ENCODE measurements around the gene MTA1.

DNA sequence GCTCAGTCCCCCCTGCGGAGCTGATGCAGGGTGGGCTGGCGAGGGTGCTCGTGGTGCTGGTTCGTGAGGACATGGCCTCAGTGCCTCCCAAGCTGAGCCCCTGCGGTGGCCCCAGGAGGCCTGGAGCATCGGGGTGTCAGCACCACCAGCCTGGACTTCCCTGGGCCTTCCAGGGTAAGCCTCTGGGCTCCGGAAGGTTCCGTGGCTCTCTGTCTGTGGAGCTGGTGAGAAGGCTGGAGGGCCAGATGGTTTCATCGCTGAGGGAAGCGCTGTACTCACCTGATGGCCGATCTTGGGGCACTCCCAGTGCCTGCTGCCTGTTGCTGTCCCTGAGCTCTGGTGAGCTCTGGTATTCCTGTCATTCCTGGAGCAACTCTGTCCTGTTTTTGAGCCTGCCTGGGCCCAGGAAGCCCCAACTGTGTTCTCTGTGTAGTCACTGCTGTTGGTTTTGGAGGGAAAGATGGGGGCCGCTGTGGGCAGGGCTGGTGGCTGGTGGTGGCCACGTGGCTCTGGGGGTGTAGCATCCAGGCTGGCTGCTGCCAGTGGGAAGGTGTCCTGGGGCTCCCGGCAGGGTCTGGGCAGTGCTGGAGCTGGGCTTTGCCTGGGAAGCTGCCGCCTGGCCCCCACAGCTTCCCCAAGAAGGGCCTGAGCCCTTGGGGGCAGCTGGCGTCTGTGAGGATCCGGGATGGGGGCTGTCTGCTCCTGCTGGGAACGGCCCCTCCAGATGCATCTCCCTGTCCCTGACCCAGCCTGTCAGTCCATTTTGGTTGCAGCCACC is 18.3 kb downstream of the MTA1 start:
- no peak for TF ChIP-seq CTCF (IDR thresholded peaks at IDR 0.05)
- no peak for TF ChIP-seq EZH2 (IDR thresholded peaks at IDR 0.05)
- TF ChIP-seq EZH2phosphoT487 (IDR thresholded peaks at IDR 0.05) = no peak

All from neural progenitor cell (in vitro differentiated cells).